Activated CD4-positive, alpha-beta T cell treated with anti-CD3 and anti-CD28 coated beads, Interleukin-2, amount 50 U/mL, for 24 hours (primary cell): ENCODE results near the gene KIAA0040.
A peak's percentile ranks its signal among the peaks of the same experiment; 100 is the strongest.

Source experiments
- DNase-seq, 2 donors: peaks; one replicate each; pipeline ENCODE4 v3.0.0-alpha.2; 2020; ENCODE audit warnings: low read depth in 1 of 2, low spot score in 1 of 2

KIAA0040 gene

DNA sequence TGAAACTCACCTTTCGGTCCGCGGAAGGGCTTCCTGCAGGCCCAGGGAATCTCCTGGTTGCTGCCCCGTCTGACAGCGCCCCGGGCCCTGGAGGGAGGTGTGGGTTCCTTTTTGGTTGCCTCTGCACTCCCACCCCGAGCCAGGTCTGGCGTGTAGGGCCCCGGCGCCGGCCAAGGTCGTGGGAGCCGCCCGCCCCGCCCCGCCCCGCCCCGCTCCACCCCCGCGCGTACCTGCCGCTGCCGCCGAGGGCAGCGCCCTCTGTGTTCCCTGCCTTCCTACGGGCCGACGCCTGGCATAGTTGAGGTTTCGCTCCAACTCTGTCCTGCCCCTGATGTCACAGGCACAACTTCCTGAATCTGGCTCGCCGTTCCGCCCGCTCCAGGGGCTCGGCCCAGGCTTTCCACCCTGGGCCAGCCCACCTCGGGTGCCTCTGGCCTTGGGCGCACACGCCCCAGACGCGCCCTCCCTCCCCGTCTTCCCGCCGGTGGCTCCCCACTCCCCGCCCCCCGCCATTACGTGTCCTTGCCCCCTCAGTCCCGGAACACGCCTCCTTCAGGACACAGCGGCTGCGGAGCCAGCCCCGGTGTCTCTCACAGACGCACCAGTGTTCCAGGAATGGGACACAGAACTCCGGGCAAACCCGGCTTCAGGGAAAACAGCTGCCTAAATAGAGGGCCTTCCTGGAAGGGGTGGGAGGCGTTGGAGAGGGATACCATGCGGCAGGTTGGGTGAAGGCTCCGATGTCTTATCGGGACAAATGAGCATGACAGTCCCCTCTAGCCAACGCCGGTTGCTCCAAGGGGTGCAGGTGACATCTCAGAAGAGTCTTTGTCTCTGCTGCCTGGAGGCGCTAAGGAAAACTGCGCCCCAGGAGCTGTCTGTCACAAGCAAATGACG is at the start of gene KIAA0040:
KIAA0040 (minus strand) TSS at position 147 of the 897 bp plus-strand sequence. CDS start 31,763 bp downstream, outside the sequence.
- peak; percentile 29 to 32 for DNase-seq

GRCh38 chr1:175237389-175237788 is 44.8 kb upstream of the KIAA0040 start:
- DNase-seq = no peak

DNA sequence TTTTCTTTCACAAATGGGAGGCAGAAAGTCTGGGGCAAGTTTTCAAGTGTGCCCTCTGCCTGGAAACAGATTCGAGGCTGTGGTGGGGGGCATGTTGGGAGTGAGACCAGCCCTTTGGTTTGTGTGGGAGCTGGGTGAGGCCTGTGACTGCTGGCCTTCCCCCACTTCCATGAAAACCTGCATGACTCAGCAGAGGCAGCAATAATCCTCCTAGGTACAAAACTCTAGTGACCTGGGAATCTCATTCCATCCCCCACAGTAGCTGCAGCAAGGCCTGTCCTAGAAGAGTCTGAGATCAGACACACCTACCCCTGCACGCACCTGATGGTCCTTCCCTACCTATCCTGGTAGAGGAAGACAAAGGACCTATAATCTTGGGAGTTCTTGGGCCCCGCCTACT is 42.1 kb upstream of the KIAA0040 start:
- DNase-seq = no peak

DNA sequence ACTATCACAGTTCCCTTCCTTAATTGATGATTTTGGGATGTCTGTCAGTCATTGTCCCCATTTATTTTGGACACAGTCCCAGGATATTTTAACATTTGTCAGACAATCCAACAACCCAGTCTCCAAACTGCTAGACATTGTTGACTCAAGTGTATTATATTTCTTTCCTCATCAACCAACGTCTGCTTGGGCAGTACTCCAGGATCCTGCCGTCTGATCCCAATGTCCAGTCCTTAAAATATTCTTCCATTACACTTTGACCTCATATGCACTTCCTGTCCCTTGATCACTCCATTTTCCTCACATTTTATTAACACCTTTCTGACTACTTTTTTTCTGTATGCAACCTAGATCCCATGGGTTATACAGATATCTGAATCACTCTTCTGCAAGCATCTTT is 39.8 kb upstream of the KIAA0040 start:
- no peak for DNase-seq

DNA sequence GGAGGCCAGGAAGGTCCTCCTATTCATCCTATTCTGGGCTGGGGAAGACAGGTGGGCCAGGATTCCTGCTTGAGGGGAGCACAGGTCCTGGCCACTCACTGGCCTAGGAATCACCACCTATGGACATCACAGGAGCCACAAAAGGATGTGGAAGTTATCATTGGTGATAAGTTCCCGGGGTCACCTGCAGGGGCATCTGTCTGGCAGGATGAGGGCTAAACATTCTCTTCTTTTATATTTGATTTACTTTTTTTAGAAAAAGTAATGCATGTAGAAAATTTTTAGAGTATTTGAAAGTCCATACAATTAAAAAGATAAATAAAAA is 33.2 kb upstream of the KIAA0040 start:
- no peak for DNase-seq

DNA sequence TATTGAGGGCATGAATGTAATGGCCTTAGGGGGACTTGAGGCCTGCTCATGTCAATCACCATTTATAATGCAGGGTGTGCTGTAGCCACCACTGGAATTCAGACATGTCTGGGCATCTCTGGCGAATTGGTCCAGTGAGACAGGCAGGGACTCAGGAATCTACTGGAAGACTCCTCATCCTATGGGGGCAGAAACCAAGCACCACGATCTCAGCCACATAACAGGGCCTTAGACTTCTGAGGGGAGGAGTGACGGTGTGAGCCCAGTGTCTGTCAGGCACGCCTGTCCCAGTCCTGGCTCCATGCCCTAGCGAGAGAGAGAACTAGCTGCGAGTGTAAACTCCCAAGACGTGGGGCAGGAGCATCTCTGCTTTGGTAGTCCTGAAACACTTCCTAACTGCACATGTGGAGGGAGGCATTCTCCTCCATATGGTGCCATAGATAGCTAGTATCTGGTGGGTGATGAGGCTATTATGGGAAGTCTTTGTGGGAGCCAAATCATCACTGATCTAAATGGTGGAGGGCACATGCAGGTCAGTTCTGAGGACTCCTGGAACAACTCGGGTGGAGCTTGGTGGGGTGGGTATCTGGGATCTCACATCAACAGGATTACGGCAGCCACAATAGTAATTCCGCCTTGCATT is 29.8 kb upstream of the KIAA0040 start:
- DNase-seq = no peak

- no peak for DNase-seq
Observed at GRCh38 chr1:175221557-175222175, 29.1 kb upstream of the KIAA0040 start.

GRCh38 chr1:175220853-175221556 is 28.4 kb upstream of the KIAA0040 start:
- DNase-seq = no peak

DNA sequence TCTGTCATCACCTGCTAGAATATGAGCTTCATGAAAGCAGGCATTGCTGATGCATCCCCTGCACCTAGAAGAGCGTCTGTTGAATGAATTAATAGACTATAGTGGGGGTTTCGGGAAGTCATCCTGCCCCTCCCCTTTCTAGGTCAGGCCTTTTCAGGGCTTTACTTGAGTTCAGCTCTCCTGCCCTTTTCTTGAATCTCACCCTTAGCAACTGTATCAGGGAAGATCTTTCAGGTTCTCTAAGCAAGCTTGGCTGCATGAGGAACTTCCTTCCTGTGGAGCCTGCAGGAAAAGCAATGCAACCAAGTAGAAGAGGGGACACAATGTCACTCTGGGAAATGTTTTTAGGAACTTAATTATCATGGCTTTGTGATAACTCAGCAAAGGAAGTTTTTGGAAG is 27.2 kb upstream of the KIAA0040 start:
- no peak for DNase-seq

- DNase-seq = no peak
Observed at GRCh38 chr1:175218786-175219434, 26.3 kb upstream of the KIAA0040 start.

- DNase-seq = no peak
Observed at GRCh38 chr1:175217721-175218531, 25.4 kb upstream of the KIAA0040 start.

DNA sequence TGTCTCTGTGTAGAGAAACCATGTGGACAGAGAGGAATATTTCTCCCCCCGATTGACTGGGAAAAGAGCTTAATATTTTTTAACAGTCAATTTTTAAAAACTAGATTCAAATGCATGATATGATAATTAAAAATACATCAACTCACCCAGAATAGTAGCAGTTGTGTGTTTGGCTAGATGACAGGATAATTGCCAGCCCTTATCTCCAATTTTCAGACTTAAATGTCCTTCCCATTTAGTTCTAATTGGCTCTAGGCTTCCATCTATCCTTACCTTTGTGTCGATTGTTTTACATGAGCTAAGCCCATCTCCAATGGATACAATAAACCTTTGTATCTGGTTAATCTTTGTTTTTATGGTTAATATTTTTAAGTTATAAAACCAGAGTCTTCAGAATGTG is 23.9 kb upstream of the KIAA0040 start:
- DNase-seq = no peak

DNA sequence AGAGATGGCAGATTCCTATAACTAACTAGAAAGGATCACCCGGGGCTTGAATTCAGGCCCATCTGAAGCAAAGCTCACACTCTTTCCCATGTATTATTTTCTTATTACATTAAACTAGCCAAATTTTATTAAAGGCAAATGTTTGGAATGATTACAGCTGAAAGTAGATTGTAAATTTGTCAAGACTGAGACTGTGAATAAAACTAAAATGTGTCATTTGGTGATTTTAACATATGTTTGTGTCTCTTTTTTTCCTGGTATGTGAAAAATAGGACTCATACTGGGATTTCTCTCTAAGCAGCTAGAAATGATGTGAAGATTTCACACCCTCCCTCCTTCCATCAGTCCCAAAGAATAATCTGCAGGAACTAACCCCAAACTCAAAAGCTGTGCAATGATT is 19.1 kb upstream of the KIAA0040 start:
- DNase-seq = no peak

- DNase-seq = no peak
Observed at GRCh38 chr1:175210744-175211143, 18.2 kb upstream of the KIAA0040 start.

DNA sequence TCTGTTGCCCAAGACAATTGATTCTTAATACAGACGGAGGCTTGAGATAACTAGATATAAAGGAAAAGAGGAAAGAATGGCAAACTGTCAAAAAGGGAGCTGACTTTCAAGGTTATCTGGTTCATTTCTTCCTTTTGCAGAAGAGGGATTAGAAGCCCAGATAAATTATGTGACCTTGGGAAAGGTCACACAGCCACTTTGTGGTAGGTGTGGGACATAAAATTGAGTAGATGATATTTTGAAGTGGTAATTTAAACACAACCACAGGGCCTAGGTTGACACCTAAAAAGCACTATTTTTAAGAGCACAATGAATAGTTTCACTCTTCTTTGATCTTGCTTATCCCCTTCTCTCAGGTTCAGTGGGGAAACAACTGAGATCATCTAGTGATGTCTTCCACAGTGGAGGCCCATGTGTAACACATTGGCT is 16.9 kb upstream of the KIAA0040 start:
- no peak for DNase-seq

- peak in 1 of 2 donors; percentile 33 for DNase-seq
Observed at GRCh38 chr1:175208773-175209492, 16.4 kb upstream of the KIAA0040 start.

- no peak for DNase-seq
Observed at GRCh38 chr1:175207971-175208370, 15.4 kb upstream of the KIAA0040 start.

- no peak for DNase-seq
Observed at GRCh38 chr1:175206687-175207086, 14.1 kb upstream of the KIAA0040 start.

DNA sequence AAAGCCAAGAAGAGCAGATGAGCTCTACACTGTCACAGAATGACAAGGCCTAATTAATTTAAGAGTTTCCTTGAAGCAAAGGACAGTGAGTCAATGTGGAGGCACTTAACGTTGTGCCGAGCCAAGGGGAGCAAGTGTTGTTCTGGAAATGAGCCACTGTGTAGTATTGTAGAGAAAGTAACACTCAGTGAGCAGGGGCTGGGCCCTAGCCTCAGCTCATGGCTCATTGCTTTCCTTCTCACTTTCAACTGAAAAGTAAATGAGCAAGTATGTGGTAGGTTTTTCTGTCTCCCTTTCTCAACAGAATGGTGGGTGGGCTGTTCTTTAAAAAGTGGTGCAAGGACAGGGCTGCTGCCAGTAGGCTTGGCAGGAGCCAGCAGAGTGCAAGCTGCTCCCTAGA is 11.8 kb upstream of the KIAA0040 start:
- no peak for DNase-seq
